Activated CD4-positive, alpha-beta T cell treated with anti-CD3 and anti-CD28 coated beads, Interleukin-2, amount 50 U/mL, for 1 hour (primary cell): Measurements from ENCODE around the gene SUSD1.

Experiments used
- DNase-seq: peaks from one replicate; pipeline ENCODE4 v3.0.0-alpha.2; 2020

The SUSD1 gene

GRCh38 chr9:112035166-112035826 is 139.8 kb downstream of the SUSD1 start:
- DNase-seq: no peak

DNA sequence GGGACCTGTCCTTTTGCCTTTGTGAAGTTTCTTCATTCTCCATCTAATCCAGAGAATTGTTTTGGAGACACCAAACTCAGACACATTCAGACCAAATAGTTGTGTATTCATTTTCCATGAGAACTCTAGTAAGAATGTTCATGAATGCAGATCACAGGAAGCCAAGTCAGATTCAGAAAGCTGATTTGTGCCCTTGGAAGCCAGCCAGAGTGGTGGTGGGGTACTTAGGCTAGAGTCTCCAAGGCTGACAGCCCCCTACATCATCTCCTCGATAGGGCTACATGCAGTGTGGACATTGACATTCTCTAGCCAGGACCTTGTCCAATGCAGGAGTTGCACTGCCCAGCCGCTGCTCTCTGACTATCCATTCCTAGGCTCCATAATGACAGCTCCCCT is 140.9 kb downstream of the SUSD1 start:
- DNase-seq: no peak

- no peak for DNase-seq
These were observed 141.6 kb downstream of the SUSD1 start for GRCh38 chr9:112033237-112034215.

- DNase-seq: no peak
These were observed 142.4 kb downstream of the SUSD1 start for GRCh38 chr9:112032743-112033142.

DNA sequence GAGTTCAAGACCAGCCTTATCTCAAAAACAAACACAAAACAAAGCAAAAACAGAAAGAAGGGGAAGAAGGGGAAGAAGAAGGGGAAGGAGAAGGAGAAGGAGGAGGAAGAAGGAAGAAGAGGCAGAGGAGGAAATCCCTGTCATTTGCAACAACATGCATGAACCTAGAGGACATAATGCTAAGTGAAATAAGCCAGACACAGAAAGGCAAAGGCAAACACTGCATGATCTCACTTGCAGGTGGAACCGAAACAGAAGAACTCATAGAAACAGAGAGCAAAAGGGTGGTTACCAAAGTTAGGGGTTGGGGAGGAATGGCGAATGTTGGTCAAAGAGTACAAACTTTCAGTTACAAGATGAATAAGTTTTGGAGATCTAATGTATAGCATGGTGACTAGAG is 143.1 kb downstream of the SUSD1 start:
- DNase-seq: no peak

DNA sequence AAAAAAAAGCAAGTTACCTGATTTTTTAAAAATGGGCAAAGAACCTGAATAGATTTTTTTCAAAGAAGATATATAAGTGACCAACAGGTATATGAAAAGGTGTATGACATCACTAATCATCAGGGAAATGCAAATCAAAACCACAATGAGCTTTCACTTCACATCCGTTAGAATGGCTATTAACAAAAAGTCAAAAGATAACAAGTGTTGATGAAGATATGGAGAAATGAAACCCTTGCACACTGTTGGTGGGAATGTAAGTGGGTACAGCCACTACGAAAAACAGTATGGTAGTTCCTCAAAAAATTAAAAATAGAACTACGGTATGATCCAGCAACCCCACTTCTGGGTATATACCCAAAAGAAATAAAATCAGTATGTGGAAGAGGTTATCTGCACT is 143.7 kb downstream of the SUSD1 start:
- no peak for DNase-seq

DNA sequence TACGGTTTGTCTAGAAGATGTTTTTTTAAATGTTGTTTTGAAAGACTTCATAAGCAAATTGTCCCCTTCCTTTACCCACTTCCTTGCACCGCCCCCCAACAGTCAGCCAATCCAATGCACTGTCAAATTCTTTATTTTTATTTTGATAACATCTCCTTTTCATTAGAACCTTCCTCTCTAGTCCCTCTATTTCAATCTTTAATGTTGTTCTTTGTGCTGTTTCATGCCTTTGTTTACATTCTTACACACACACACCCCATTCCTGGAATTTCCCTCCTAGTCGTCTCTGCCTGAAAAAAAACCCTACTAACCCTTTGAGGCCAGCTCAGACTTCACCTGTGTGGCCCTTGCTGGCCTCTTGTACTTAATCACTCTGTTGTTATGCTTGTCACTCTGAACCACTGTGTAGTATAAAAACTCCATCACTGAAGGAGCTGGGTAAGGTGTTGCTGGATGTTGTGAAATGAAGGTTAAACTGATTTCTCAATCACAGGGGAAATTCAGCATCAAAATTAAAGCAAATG is 145.1 kb downstream of the SUSD1 start:
- no peak for DNase-seq

DNA sequence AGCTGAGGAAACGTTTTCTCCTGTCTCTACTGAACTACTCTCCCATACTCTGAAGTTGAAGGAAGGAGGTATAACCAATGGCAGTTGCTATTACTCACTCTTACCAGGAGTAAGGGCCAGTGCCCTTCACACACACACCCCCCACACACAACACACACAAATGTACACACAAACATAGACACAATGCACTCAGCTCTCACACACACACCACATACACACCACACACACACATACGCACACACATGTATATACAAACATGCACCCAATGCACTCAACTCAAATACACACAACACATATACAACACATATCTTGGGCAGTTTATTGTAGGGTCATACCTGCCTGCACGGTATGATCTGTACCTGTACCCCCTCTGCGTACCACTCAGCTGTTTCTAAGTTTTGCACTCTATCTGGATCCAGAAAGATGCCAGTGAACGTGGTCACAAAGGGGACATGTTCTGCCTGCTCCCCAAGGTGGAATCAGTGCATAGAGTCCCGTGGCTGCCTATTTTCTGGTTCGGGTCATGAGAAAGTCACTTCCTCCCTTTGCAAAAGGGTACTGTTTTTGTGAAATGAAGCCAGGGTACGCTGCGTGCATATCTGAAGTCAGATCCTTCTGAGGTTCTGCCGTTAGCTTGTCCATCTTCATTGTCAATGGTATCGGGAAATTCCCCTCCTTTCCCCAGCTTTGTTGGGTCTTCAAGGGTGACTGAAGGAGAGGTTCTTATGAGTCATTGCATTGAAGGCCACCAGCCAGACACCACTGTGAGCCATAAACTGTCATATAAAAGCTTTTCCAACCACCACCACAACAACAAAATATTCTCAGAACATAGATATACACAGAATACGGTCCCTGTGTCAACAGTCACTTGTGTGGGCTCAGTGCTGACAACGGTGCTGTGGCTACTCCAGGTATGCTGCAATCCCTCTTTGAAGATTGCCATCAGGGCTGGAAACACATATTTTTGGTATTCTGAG is 146.6 kb downstream of the SUSD1 start:
- DNase-seq: no peak

GRCh38 chr9:112025850-112026249 is 149.2 kb downstream of the SUSD1 start:
- DNase-seq: no peak

DNA sequence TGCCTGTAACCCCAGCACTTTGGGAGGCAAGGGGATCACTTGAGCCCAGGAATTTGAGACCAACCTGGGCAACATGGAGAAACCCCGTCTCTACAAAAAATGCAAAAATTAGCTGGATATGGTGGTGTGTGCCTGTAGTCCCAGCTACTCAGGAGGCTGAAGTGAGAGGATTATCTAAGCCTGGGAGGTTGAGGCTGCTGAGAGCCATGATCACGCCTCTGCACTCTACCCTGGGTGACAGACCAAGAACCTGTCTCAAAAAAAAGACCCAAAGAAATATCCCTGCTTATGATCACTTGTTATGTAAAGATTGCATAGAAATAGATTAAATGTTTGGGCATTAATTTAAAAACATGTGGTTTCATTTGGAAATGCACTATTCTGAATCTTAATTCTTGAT is 153.4 kb downstream of the SUSD1 start:
- no peak for DNase-seq

DNA sequence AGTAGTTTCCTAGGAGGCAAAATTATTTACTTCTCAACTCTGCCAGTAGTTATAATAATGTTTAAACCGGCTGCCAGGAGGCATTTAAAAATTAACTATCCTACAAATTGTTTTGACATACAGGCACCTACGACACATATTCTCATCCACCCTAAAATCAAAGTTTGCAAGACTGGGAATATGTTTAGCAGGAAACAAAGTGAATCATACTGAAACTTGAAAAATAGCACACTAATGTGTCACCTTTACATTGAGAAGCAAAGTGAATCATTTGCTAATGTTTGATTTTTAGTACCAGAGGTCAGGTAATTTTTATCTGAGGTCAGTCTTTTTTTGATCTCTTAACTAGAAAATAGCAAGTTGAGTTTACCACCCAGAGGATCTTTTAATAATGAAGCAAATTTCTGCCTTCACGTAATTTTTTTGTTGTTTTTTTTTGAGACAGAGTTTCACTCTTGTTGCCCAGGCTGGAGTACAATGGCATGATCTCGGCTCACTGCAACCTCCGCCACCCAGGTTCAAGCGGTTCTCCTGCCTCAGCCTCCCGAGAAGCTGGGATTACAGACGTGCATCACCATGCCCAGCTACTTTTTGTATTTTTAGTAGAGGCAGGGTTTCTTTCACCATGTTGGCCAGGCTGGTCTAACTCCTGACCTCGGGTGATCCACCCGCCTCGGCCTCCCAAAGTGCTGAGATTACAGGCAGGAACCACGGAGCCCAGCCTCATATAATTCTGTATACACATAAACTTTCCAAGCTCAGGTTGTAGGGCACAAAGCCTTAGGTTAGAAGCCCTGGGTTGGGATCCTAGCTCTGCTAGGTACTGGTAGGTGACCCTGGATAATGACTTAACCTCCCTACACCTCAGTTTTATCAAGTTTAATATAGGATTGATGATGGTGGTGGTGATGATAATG is 154.2 kb downstream of the SUSD1 start:
- no peak for DNase-seq

DNA sequence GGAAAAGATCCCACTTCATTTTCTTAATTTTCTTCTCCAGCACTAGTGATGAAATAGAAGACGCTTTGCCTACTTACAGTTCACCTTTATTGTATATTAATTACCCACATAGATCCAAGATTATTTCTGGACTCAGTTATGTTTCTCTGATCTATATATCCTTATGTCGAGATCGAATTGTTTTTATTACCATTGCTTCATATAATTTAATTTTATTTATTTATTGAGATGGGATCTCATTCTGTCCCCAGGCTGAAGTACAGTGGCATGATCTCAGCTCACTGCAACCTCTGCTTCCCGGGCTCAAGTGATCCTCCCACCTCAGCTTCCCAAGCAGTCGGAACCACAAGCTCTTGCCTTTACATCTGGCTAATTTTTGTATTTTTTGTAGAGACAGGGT is 157.2 kb downstream of the SUSD1 start:
- DNase-seq: no peak

GRCh38 chr9:112015736-112016135 is 159.4 kb downstream of the SUSD1 start:
- DNase-seq: no peak

DNA sequence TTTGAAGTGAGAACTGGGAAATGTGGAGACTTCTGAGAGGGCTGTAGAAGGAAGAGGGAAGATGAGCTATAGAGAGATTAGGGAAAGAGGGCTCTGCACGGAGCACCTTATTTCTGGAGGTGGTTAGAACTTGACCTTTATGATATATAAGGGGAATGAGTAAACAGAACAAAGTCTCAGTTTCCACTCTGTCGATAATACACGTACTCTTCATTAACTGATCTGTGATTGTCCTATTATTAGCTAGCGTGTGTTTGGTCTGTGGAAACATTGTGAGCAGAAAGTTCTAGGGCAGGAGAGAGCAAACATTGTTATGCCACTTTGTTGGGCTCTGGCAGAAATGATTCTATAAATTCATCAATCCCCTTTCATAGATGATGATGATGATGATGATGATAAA is 159.9 kb downstream of the SUSD1 start:
- DNase-seq: no peak

DNA sequence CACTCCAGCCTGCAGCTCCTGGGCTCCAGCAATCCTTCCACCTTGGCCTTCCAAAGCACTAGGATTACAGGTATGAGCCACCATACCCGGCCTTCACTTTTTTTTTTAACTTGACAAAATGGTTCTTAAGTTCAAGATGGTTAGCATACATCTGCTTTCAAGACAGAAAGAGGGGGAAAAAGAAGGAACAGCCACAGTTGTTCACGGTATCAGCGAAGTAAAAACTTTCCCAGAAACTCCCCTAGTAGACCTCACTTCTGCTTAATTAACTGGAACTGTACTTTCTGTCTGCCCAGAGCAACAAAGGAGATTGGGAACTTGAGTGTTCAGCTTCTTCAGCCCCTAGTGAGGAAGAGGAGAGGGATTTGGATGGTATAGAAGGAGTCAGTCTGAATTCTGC is 161.8 kb downstream of the SUSD1 start:
- no peak for DNase-seq

- no peak for DNase-seq
These were observed 162.8 kb downstream of the SUSD1 start for GRCh38 chr9:112012026-112012902.

GRCh38 chr9:112011051-112011620 is 164.0 kb downstream of the SUSD1 start:
- DNase-seq: no peak

DNA sequence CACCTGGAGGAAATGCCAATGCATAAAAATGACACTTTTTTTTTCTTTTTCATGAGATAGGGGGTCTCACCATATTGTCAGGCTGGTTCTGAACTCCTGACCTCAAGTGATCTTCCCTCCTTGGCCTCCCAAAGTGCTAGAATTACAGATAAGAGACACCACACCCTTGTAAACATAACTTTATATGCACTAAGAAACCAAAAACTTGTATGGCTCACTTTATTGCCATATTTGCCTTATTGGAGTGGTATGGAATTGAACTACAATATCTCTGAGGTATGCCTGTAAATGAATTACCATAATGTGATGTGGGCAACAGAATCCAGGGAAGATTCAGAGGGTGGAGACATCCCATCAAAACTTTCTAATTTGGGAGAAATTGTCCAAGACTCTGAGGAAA is 164.6 kb downstream of the SUSD1 start:
- DNase-seq: no peak

- no peak for DNase-seq
These were observed 165.4 kb downstream of the SUSD1 start for GRCh38 chr9:112009656-112010055.

DNA sequence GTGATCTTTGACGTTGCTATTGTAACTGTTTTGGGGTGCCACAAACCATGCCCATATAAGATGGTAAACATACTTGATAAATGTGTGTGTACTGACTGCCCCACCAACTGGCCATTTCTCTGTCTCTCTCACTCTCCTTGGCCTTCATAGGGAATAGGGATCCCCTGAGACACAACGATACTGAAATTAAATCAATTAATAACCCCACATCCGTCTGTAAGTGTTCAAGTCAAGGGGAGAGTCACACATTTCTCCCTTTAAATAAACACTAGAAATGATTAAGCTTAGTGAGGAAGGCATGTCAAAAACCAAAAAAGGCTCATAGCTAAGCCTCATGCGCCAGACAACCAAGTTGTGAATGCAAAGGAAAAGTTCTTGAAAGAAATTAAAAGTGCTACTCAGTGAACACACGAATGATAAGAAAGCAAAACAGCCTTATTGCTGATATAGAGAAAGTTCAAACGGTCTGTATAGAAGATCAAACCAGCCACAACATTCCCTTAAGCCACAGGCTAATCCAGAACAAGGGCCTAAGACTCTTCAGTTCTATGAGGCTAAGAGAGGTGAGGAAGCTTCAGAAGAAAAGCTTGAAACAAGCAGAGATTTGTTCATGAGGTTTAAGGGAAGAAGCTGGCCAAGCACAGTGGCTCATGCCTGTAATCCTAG is 167.4 kb downstream of the SUSD1 start:
- no peak for DNase-seq
